DOHH2 (cell line): ENCODE results near the gene PHF13.

Source experiments
- H3F3A ChIP-seq: fragments of 200-600 bp; sonication (generic), shearing (Covaris generic); 2 replicates; pipeline ENCODE4 v1.6.0; 2016; ENCODE audit warnings: antibody characterized with exemption, mild to moderate bottlenecking; ENCODE audit not compliant: control insufficient read depth, insufficient read depth
- H3K27ac ChIP-seq: fragments of 200-600 bp; sonication (generic); 2 replicates; pipeline ENCODE4 v1.5.1; 2014; ENCODE audit warnings: low read depth, mild to moderate bottlenecking, low read length, moderate library complexity
- H3K27me3 ChIP-seq: fragments of 200-600 bp; sonication (generic); 2 replicates; pipeline ENCODE4 v1.6.1; 2014; ENCODE audit warnings: mild to moderate bottlenecking, low read length, mixed read lengths; ENCODE audit not compliant: control insufficient read depth
- H3K36me3 ChIP-seq: fragments of 200-600 bp; sonication (generic); 2 replicates; pipeline ENCODE4 v1.6.1; 2014; ENCODE audit warnings: mild to moderate bottlenecking, low read length, moderate library complexity, mixed read lengths; ENCODE audit not compliant: control insufficient read depth
- H3K4me1 ChIP-seq: fragments of 200-600 bp; sonication (generic); 2 replicates; pipeline ENCODE4 v1.6.1; 2014; ENCODE audit warnings: mild to moderate bottlenecking, low read length, mixed read lengths; ENCODE audit not compliant: control insufficient read depth
- H3K4me2 ChIP-seq: fragments of 200-600 bp; sonication (generic); 2 replicates; pipeline ENCODE4 v1.6.0; 2014; ENCODE audit warnings: mild to moderate bottlenecking, low read length, moderate library complexity
- H3K4me3 ChIP-seq: fragments of 200-600 bp; sonication (generic); 2 replicates; pipeline ENCODE4 v1.5.1; 2014; ENCODE audit warnings: mild to moderate bottlenecking, low read length, mixed read lengths
- H3K79me2 ChIP-seq: fragments of 200-600 bp; sonication (generic); 2 replicates; pipeline ENCODE4 v1.6.1; 2014; ENCODE audit warnings: mild to moderate bottlenecking, low read length, mixed read lengths; ENCODE audit not compliant: control insufficient read depth
- H3K9me2 ChIP-seq: fragments of 200-600 bp; sonication (generic); replicated peaks from 2 replicates; pipeline ENCODE4 v1.6.1; 2014; ENCODE audit warnings: mild to moderate bottlenecking, low read length, mixed read lengths; ENCODE audit not compliant: control insufficient read depth
- H3K9me3 ChIP-seq: fragments of 200-600 bp; sonication (generic); 2 replicates; pipeline ENCODE4 v1.6.1; 2014; ENCODE audit warnings: antibody characterized with exemption, low read length, mixed read lengths; ENCODE audit not compliant: control insufficient read depth, insufficient read depth
- H4K20me1 ChIP-seq: fragments of 200-600 bp; sonication (generic); 2 replicates; pipeline ENCODE4 v1.6.0; 2014; ENCODE audit warnings: low read depth, mild to moderate bottlenecking, antibody characterized with exemption, low read length, moderate library complexity; ENCODE audit not compliant: control insufficient read depth, insufficient read depth
- EZH2phosphoT487 ChIP-seq: fragments of 200-600 bp; sonication (generic); IDR thresholded peaks from 2 replicates; pipeline ENCODE4 v1.6.1; 2017; ENCODE audit warnings: borderline replicate concordance, mild to moderate bottlenecking, antibody characterized with exemption, low read length, moderate library complexity, mixed read lengths
- TF ChIP-seq, protein P1 (sequence below): fragments of 200-600 bp; sonication (generic); IDR thresholded peaks from one replicate; pipeline ENCODE4 v1.5.1; 2014; ENCODE audit warnings: antibody characterized with exemption, mild to moderate bottlenecking, low read depth, low read length; ENCODE audit not compliant: poor library complexity, severe bottlenecking

Gene PHF13

DNA sequence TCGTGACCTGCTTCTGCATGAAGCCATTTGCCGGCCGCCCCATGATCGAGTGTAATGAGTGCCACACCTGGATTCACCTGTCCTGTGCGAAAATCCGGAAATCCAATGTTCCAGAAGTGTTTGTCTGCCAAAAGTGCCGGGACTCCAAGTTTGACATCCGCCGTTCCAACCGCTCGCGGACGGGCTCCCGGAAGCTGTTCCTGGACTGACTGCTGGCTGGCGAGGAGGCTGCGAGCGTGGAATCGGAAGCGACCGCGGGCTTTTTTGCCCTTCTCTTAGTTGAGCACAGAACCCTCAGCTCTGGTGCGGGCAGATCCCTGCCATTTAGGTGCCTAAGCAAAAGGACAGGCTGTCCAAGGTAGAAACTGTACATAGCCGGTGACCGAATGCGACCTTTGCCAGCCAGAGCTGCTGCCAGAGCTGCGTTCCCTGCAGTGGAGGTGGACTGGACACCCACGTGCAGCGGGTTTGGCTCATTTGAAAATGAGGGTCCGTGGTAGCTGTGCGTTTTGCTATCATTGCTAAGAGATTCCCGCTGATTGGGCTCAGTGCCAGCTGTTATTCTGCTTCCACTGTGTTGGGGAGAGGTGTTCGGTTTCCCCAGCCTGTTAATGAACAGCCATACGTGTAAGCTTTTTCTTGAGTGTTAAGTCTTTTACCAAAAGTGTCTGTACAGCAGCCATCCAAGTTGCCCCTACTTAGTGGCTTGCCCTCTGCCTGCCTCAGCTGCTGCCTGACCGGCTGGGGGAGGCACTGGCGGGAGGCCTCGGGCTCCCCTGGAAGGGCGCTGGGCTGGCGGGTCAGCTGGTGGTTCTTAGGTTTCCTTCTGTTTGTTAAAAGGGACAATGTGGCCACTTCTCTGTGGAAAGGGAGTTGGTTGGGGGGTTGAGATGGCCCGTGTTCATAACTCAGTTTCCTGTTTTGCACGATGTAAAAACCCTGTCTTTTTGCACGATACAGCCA, 8.2 kb downstream of the PHF13 start:
- Histone ChIP-seq H3K4me3 (no peak overlapping the region), H3K36me3 (peaks cover 67% of the 10 kb centered on the region), H3K27ac (no peak overlapping the region), H3K4me1 (peaks cover 36% of the 10 kb centered on the region), H4K20me1 (peaks cover 10% of the 10 kb centered on the region; the same call in 1 of the 2 replicates), H3K9me2 (no peaks in the 10 kb centered on the region), H3K27me3 (no peaks in the 10 kb centered on the region), H3K9me3 (no peaks in the 10 kb centered on the region), H3K4me2 (no peak overlapping the region), H3F3A (peaks cover 22% of the 10 kb centered on the region), H3K79me2 (peaks cover 47% of the 10 kb centered on the region)
- no peak for TF ChIP-seq EZH2phosphoT487
- TF ChIP-seq, protein P1, sequence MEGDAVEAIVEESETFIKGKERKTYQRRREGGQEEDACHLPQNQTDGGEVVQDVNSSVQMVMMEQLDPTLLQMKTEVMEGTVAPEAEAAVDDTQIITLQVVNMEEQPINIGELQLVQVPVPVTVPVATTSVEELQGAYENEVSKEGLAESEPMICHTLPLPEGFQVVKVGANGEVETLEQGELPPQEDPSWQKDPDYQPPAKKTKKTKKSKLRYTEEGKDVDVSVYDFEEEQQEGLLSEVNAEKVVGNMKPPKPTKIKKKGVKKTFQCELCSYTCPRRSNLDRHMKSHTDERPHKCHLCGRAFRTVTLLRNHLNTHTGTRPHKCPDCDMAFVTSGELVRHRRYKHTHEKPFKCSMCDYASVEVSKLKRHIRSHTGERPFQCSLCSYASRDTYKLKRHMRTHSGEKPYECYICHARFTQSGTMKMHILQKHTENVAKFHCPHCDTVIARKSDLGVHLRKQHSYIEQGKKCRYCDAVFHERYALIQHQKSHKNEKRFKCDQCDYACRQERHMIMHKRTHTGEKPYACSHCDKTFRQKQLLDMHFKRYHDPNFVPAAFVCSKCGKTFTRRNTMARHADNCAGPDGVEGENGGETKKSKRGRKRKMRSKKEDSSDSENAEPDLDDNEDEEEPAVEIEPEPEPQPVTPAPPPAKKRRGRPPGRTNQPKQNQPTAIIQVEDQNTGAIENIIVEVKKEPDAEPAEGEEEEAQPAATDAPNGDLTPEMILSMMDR, result no peak

DNA sequence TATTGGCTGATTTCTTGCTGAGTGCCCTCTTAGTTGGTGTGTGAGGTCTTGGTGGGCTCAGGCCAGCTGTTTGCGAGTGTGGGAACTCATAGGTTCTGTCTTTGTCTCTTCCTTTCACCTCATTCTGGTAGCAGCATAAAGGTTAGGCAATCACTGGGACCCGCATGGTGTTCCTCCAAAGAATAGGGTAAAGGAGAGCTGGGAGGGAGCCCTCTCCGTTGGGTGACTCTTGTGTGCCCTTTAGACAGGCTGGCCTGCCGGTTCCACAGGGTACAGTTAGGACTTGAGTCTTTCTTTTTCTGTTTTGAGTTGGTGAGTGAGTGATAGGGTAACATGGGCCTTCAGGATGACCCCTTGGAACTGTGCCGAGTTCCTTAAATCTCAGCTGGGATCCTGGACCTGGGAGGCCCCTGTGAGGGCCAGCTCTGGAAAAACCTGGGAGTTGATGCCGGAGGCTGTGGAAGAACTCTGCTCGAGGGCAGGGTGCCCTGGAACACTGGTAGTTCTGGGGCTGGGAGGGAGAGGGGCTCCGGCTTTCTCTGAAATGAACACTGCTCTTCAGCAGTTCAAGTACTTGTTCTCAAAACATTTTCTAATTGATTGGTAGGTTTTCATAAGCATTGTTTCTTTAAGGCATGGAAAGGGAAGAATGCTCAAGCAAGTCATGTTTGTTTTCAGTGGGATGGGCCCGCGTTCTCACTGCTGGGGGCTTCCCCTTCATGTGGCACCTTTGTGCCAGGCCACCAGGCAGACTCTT, 9.0 kb downstream of the PHF13 start:
- peaks cover 25% of the 10 kb centered on the region for H3F3A ChIP-seq
- H3K79me2 ChIP-seq, result peaks cover 47% of the 10 kb centered on the region
- no peaks in the 10 kb centered on the region for H3K9me2 ChIP-seq
- peaks cover 44% of the 10 kb centered on the region for H3K4me1 ChIP-seq
- H4K20me1 ChIP-seq, result peaks cover 8% of the 10 kb centered on the region; the same call in 1 of the 2 replicates
- H3K27ac ChIP-seq, result no peak overlapping the region
- no peaks in the 10 kb centered on the region for H3K27me3 ChIP-seq
- H3K4me2 ChIP-seq, result no peak overlapping the region
- no peak overlapping the region for H3K4me3 ChIP-seq
- H3K36me3 ChIP-seq, result peaks cover 63% of the 10 kb centered on the region
- no peak for TF ChIP-seq EZH2phosphoT487
- TF ChIP-seq, protein P1, result no peak
- H3K9me3 ChIP-seq, result no peaks in the 10 kb centered on the region

DNA sequence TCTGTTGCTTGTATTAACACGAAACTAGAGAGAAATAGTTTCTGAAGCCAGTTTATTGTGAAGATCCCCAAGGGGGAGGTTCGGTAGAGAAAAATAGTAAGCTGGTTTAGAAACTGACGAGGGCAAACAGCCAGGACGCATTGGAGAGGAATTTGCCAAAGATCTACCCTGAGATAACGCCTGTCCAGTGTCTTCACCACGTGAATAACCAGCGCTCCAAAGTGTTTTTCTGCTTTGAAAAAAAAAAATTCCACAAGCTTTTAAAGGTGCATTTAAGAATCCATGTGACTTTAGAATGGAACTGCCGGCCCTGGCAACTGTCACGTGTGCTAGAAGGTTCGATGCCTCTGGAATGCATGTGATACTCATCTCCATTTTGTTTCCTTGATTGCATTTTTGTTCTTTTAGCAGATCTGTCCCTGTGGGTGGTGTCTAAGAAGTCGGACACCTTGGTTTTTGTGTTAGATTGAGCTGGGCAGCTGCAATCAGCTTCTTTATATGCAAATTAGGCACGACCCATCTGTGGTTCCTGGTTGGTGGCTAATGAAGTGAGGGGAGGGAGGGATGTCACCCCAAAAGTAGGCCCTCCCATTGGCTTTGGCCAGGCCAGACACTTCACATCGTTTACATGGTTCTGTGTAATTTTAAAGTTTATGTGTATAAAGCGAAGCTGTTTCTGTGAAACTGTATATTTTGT, 9.9 kb downstream of the PHF13 start:
- H3K4me1 ChIP-seq, result peaks cover 52% of the 10 kb centered on the region
- H3K4me3 ChIP-seq, result 0 out of 2 replicates have a peak overlapping the region, but pooled peaks have one; percentile 6
- no peaks in the 10 kb centered on the region for H3K9me3 ChIP-seq
- TF ChIP-seq, protein P1, result no peak
- TF ChIP-seq EZH2phosphoT487, result no peak
- peak overlapping the region; percentile 26 for H3K4me2 ChIP-seq
- H3K27me3 ChIP-seq, result no peaks in the 10 kb centered on the region
- peaks cover 53% of the 10 kb centered on the region for H3K79me2 ChIP-seq
- peaks cover 69% of the 10 kb centered on the region for H3K36me3 ChIP-seq
- peaks cover 13% of the 10 kb centered on the region for H4K20me1 ChIP-seq
- peaks cover 25% of the 10 kb centered on the region for H3F3A ChIP-seq
- H3K27ac ChIP-seq, result 0 out of 2 replicates have a peak overlapping the region, but pooled peaks have one; percentile 1
- H3K9me2 ChIP-seq, result no peaks in the 10 kb centered on the region
